Measurements from ENCODE around the gene KCNJ4. TPM values are rescaled to one million over a fixed set of nuclear protein-coding genes. Genes with fewer than 3 reads are reported as not detected.
A peak's percentile ranks its signal among the peaks of the same experiment; 100 is the strongest.

KCNJ4 gene
- under 1 TPM in 9 of 10 donors, not detected in 1; 0.12 to 0.58 (median 0.23) TPM for polyA plus RNA-seq (ENCODE audit: insufficient read length in 10 of 10)
- long read RNA-seq, donor 1, result 0 reads
- long read RNA-seq, donor 2, result 0 reads
- long read RNA-seq, donor 3, result 0 reads
- long read RNA-seq, donor 4, result 0 reads
- long read RNA-seq, donor 5, result 0 reads
- long read RNA-seq, donor 6, result 0 reads
- long read RNA-seq, donor 7, result 0 reads
- long read RNA-seq, donor 8, result 0 reads
- long read RNA-seq, donor 9, result 0 reads

DNA sequence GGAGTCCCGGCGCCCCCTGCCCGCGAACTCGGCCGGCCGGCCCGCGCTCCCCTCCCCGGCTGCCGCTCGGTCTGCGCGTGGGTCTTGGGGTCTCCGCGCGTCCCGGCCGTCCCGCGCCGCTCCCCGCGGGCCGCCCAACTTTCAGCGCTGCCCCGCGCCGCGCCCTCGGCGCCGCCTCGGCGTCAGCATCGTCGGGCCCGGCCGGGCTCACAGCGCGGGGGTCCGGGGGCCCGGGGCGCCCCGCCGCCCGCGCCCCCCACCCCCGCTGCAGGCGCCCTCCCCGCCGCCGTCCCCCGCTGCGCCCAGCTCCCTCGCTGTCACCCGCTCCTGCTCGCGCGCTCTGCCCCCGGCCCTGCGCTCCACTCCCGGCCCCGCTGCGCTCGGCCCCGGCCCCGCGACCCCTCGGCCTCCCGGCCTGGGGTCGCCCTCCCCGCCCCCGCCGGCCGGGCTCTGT is at the start of gene KCNJ4:
KCNJ4 (minus strand) TSS at position 124 of the 454 bp plus-strand sequence. CDS start 27,067 bp downstream, outside the sequence.
- no peak for DNase-seq

DNA sequence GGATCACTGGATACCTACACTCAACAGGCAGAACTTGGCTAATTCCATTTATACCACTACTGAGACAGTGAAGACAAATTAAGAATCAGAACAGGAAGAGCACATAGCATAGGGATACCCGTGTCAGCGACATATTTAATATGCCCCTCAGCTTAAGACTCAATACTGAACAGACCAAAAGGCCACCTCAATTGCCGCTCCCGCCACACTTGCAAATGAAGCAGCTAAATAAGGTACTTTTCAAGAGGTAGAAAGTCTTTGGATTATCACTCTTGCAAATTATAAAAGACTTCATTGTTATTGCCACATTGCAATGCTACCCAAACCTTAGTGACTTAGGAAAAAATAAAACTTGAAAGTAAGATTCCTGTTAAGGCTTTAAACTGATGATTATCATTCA is 48.0 kb upstream of the KCNJ4 start:
- DNase-seq, result no peak

DNA sequence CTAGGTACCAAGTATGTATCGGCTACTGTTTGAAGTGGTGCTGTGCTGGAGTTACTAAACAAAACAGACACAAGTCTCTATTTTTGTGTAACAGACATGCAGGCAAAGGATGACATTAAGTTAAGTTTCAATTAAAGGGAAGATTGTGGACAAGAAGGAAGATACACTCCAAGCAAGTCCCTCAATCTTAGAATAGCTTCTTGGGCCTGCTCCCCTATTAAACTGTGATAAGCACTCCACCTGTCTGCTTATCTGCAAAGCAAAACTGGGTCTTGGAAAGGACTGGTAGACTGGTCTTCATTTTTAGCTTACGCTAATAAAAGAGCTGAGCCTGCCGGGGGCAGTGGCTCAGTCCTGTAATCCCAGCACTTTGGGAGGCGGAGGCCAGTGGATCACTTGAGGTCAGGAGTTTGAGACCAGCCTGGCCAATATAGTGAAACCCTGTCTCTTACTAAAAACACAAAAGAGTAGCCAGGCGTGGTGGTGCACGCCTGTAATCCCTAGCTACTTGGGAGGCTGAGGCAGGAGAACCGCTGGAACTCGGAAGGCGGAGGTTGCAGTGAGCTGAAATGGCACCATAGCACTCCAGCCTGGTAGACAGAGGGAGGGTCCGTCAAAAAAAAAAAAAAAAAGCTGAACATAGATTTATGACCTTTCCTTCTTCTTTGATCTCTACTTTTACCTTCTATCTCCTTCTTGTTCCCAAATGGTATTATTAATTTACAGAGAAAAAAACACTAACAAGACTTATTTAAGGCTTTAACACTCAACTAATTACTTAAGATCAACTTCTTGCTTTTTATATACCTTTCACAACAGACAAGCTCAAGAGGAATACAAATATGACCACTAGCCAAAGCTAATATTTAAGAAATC is 47.0 kb upstream of the KCNJ4 start:
- no peak for DNase-seq

DNA sequence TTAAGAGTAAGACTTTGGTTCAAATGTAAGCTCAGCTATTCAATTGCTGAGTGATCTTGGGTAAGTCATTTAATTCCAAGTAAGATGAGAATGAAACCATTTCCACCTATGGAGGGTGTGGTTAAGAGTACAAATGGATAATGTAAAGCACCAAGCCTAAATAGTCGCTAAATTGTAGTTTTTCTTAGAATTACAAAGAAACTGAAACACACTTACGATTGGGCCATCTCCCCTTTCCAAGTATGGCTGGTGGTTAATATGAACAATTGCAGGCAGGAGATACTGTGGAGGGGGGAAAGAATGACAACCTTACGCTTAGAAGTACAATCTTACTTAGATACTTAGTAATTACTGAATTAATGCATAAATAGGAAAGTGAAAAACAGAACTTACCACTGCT is 42.9 kb upstream of the KCNJ4 start:
- no peak for DNase-seq

DNA sequence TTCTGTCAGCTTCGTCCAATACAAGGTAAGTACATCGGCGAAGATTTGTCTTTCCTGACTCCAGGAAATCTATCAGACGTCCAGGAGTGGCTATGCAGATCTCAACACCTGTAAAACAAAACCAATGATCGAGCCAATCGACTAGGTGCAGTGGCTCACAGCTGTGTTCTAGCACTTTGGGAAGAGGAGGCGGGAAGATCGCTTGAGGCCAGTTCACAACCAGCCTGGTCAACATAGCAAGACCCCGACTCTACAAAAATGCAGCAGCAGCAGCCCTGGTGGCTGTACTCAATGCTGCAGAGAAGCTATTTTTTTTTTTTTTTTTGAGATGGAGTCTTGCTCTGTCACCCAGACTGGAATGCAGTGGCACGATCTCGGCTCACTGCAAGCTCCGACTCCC is 39.9 kb upstream of the KCNJ4 start:
- DNase-seq, result no peak

DNA sequence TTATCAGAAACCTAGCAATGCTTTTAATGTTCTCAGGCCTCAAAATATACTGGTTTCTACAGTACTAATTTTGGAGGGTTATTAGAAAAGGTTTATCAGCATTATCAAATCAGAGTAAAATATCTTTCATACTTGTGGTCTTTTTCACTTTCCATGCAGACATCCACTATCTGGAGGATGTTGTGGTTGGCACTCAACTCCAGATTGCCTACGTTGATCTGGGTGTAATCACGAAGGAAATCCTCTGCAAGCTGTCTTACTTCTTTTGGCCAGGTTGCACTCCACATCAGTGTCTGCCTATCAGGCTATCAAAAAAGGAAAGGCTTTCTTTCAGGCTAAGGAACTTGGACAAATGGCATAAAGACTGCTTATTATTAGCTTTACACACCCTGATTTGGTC is 39.5 kb upstream of the KCNJ4 start:
- DNase-seq, result no peak

DNA sequence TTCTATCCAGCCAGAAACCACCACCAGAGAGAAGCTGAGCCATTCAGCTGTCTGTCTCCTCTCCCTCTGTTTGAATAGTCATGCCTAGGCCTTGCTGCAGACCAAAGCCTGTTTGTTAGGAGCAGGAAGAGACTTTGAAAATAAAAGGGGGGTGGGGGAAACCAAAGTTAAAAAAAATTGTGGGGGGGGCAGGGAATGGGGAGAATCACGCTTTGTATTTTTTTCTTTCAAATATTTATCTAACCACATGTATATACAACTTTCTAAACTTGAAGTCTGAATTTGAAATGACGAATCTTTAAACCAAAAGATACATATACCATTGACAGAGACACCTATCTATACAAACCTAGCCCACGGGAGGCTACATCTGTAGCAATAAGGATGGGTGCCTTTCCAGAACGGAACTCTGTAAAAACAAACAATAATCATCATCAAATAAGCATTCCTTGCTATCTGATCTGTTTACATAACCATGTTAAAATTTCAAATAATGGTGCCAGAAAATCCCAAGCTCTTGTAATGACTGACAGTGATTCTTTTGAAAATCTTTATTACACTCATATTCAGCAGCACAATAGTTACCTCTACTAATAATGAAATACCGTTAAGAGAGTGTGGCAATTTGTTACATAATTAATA is 36.8 kb upstream of the KCNJ4 start:
- DNase-seq, result no peak

DNA sequence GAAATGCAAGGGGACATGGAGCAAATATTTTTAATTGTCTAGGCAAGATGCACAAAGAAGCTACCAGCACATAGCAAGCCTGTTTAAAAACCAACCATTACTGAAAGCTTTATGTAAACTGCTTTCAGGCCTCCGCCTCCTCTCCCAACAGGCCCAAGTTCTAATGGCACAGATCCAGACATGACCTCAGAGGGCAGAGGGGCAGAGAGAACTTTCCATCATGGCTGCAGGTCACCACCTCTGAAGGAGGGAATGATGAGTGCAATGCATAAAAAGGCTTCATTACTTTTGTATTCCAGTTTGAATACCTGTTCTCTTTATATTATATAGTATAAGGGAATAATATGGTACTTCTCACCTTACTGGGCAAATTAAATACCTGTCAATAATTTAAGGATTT is 35.9 kb upstream of the KCNJ4 start:
- peak; percentile 39 to 61 (median 60) for DNase-seq

DNA sequence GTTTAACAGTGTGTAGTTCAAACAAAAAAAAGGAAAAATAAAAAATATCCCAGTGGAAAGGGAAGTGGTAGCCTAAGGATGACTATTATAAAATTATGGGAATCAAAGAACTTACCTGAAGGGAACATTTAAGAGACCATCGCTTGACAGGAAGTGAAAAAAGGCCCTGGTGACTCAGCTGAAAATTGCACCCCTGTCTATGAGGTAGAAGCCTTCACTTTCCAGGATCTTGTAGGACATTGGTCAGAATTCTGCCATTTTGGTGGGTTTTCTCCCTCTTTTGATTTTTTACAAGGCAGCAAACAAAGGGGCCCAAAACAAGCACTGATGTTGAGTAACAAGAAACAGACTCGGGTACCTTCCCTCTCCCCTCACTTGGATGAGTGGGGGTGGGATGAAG is 35.5 kb upstream of the KCNJ4 start:
- DNase-seq, result no peak

DNA sequence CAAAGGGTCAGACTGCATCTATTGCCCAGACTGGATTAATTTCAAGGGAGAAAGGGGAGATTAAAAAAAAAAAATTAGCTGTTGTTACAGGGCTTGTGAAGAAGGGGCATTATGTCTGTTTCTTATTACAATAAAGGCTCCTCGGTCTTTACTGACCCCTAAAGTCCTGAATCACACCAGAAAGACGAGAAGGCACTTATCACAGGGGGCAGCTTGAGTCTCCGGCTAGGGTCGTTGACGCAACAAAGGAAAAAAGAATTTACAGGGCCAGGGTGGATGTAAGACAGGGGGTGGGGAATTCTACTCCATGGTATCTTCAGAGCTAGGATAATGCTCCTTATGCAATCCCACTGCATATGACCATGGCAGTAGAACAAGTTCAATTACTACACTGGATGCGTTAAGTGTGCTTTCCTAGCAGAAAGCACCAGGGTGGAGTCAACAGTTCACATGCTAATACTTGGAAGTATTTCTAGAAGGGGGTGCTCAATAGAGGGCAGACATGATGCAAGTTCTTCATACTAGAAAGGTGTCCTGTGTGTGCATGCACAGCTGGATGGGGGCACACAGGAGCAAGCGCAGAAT is 34.7 kb upstream of the KCNJ4 start:
- peak in 1 of 3 donors; percentile 20 for DNase-seq

DNA sequence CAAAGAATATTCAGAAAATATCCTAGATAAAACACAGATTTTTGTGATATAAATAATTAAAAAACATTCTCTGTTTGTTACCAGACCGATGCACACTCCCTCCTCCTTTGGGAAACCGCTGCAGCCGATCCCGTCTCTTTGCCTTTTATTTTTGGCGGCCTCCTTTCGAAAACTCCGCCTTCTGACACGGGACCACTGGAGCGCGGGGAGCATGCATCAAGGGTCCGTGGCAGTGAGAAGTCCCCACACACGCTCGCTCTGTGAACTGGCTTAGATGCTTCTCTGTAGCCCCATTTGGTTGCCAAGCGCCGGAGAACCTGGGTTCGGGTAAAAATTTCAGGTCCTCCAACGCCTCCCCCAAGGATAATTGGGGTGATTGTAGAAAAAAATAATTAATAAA is 34.1 kb upstream of the KCNJ4 start:
- DNase-seq, result no peak

DNA sequence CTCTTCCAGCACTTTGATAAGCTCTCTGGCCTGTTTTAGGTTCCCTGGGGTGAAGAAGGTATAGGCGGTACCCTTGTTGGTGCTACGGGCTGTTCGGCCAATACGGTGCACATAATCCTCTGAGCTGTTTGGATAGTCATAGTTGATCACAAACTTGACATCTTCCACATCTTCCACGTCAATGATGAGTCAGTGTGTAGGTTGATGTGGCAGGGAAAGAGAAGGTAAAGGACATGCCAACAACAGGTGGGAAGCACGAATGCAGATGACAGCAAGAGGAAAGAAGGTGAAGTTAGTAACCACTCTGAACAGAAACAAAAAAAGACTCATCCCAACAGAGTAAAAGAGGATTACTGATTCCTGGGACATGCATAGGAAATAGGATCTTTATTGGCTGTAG is 32.9 kb upstream of the KCNJ4 start:
- peak in 1 of 3 donors; percentile 11 for DNase-seq

DNA sequence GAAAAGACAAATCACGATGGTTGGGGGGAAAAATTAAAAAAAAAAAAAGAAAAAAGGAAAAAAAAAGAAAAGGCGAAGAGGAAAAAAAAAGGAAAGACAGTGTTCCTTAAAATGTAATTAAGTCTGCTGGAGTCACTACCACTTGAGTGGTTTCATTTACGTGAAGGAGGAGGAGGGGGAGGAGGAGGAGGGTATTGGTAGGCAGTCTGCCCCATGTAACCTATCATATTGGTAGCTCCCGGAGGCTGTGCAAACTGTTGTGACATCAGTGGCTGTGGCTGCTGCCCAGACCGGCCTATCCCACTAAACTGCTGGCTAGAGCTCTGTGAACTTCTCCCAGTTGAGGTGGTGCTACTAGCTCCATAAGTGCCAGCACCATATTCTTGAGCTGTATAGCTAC is 30.8 kb upstream of the KCNJ4 start:
- DNase-seq, result peak in 1 of 3 donors; percentile 23

DNA sequence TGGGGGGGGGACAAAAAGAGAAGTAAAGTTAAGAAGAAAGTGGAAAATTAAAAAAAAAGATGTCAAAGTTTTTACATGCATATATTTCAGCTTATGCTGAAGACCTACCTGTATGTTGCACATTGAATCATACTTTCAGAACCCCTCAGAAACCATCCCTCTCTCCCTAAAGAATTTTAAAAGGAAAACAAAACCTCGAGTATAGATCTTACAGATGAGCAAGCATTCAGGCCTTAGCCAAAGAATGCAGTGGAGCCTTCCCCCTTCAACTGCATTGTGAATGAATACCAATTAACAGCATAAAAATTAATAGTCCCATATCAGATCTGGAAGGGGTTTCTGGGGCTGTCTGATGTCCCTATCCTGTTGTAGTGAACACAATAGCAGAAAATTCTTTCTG is 29.2 kb upstream of the KCNJ4 start:
- no peak for DNase-seq

DNA sequence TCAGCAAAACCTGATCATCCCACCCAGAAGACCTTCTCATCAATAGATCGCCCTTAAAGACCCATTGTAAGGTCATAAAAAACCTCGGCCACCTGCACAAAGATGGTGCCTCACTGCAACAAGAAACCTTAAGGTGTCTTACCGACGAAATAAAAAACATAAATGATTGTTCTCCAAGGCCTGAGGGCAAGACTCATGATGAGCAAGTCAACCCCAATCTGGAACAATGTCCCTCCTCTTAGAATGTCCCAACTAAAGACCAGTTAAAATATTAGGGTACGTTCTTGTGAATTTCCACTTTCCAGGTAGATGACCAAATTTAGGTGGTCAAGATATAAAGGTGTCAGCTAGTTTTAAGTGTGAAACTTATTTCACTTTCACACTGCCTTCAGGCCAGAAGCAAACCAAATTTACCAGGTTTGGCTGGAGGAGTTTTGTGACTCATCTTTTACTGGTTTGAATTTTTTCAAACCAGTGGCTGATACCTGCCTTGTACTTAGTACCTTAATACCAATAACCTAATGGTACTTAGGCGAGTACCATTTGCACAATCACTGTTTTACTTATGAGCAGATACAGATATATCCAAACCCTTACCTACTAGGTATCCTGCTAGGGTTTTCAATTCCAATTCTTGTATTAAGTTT is 27.8 kb upstream of the KCNJ4 start:
- no peak for DNase-seq

DNA sequence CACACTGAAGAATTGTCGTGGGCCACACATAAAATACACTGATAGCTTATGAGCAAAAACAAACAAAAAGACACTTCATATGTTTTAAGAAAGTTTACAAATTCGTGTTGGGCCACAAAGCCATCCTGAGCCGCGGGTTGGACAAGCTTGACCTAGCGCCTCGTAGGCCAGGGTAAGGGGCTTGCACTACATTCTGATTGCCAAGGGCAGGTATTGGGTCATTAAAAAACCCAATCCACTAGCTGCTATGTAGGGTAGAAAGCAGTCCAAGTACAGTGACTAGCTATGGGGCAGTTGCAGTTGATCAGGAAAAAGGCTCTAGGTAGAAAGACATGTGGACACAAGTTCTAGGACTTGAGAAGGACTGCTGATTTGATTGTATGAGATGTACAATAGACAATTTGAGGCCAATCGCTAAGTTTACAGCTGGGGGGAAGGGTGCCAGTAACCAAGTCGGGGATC is 26.9 kb upstream of the KCNJ4 start:
- DNase-seq, result peak in 1 of 3 donors; percentile 22

DNA sequence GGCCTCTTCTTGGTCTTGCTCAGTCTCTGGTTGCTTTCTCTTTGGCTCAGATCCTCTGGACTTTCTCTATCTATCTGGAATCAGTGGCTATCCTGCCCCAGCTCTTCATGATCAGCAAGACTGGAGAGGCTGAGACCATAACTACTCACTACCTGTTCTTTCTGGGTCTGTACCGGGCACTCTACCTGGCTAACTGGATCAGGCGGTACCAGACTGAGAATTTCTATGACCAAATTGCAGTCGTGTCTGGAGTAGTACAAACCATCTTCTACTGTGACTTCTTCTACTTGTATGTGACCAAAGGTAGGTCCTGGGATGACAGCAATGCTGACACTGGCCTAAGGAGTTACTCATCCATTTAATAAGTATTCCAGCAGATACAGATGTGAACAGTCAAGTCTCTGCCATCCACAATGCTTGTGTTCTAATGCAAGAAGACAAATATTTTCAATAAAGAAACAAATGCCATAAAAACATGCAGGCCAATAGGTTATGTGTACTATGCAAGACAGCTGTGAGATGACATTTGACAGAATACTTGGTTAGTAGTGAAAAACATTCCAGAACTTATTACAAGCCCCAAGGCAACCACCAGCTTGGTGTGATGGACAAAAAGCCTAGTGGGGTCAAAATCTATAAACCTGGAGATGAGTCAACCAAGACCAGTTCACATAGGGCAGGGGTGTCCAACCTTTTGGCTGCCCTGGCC is 26.3 kb upstream of the KCNJ4 start:
- peak in 1 of 3 donors; percentile 13 for DNase-seq

DNA sequence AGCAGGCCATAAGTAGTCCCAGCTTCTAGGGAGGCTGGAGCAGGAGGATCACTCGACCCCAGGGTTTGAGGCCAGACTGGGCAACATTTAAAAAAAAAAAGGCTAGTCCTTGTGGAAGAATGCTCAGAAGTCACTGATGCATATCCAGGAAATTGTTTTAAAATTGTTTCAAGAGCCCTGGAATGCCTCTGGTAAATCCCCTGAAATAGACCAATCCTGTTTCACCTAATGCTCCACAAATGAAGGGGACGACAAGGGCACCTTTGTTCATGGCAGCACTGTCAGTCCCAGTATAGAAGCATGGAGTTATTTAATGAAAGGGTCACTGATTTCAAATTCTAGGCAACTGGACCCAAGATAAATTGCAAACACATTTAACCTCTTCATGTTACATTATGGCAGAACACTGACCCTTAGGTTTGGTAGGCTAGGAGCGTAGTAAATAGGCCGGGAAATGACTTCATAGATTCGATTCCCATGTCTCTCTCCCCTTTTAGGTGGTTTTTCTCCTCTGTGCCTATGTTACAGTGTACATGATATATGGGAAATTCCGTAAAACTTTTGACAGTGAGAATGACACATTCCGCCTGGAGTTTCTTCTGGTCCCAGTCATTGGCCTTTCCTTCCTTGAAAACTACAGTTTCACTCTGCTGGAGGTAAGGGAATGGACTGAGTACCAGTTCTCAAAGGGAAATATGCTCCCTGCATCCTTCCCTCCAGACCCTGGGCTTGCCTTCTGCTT is 24.3 kb upstream of the KCNJ4 start:
- no peak for DNase-seq

DNA sequence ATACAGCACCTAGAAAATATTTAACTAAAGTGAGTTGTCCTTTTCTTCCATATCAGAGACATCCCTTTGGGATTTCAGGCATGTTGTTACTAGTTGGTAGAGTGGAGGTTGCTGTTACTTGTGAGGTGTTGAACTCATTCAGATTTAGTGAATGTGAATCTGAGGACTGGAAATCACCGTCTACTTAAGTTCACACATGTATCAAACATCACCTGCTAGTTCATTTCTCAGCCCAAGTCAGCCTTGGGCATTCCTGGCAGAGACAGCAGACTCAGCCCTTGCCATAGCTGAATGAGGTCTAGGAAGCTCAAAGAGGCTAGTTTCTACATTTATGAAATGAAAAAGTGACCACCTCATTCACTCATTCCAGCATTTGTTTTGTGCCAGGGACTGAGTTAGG is 22.6 kb upstream of the KCNJ4 start:
- peak in 1 of 3 donors; percentile 7 for DNase-seq

DNA sequence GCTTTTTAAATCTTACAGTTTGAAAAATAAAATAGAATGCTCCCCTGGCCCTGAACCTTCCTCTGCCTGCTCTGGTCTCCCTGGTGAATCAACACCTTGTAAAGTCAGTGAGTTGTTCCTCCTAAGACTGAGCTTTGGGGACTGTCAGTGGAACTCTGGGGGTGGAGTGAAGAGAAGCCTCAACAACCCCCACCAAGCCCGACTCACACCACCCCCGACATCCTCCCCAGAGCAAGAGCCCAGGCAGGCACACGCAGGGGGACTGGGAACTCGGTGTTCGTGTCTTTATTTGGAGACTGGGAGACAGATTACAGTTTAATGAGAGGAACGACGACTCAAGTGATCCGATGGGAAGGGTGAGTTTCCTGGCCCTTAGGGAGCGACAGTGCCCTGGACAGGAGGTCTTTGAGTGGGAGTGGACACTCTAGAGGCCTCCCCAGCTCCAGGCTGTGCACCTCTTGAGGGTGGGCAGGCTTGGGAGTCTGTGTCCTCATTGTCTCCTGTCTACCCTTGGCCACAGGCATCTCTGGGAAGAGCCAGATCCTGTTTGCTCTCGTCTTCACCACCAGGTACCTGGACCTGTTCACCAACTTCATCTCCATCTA is 19.1 kb upstream of the KCNJ4 start:
- no peak for DNase-seq
